H1 (cell line): ENCODE data around the gene C11orf54. TPM values are rescaled to one million over a fixed set of nuclear protein-coding genes. Genes with fewer than 3 reads are reported as not detected.

Source experiments
- CTCF ChIA-PET: fragments of 300-600 bp; sonication (Branson Sonifier 250); formaldehyde crosslinking; loops from one replicate; lab custom pipeline; 2021; ENCODE audit not compliant: partially characterized antibody; lab: Charles Lee
- POLR2A ChIA-PET: fragments of 300-600 bp; sonication (Branson Sonifier 250); formaldehyde crosslinking; loops from one replicate; lab custom pipeline; 2021; ENCODE audit warnings: inconsistent platforms; ENCODE audit not compliant: partially characterized antibody; lab: Charles Lee
- DNase-seq, 2 experiments: peaks; one replicate each; pipeline versions ENCODE4 v3.0.0 to v3.0.0-alpha.2; 2010 to 2022; ENCODE audit warnings: low spot score in 2 of 2, low read depth in 1 of 2, mixed read lengths in 1 of 2
- FAIRE-seq: peaks from 2 replicates; lab custom pipeline; 2011; peaks lifted over from hg19 to GRCh38; lab: Jason Lieb, UNC
- H2AFZ ChIP-seq: 2 replicates; pipeline ENCODE4 v1.8.1; 2012; ENCODE audit warnings: low read length, inconsistent platforms
- H2AK5ac ChIP-seq: 2 replicates; pipeline ENCODE4 v1.6.1; 2013; ENCODE audit warnings: low read depth, low read length
- H2BK120ac ChIP-seq: replicated peaks from 2 replicates; pipeline ENCODE3; 2013; ENCODE audit warnings: low read depth, low read length, inconsistent platforms
- H2BK12ac ChIP-seq: 2 replicates; pipeline ENCODE4 v1.6.1; 2013; ENCODE audit warnings: low read depth, low read length
- H2BK15ac ChIP-seq: 2 replicates; pipeline ENCODE4 v1.6.1; 2013; ENCODE audit warnings: low read length
- H2BK20ac ChIP-seq: 2 replicates; pipeline ENCODE4 v1.6.1; 2013; ENCODE audit warnings: low read length
- H2BK5ac ChIP-seq: 2 replicates; pipeline ENCODE4 v1.6.1; 2013; ENCODE audit warnings: low read depth, low read length
- H3K14ac ChIP-seq: 2 replicates; pipeline ENCODE4 v1.6.1; 2013; ENCODE audit warnings: inconsistent platforms; ENCODE audit not compliant: insufficient read length
- H3K18ac ChIP-seq: 2 replicates; pipeline ENCODE4 v1.6.1; 2013; ENCODE audit warnings: low read length; ENCODE audit errors: extremely low read depth
- H3K23ac ChIP-seq: 2 replicates; pipeline ENCODE4 v1.6.1; 2013; ENCODE audit warnings: inconsistent platforms; ENCODE audit not compliant: insufficient read length
- H3K23me2 ChIP-seq: 2 replicates; pipeline ENCODE4 v1.6.1; 2013; ENCODE audit warnings: low read depth, low read length
- H3K27ac ChIP-seq: 2 replicates; pipeline ENCODE4 v1.6.1; 2011; ENCODE audit warnings: low read depth, low read length, inconsistent platforms
- H3K27me3 ChIP-seq, 4 experiments: replicated peaks in 1 of 4; 1 replicate in 1 of 4; 2 replicates in 3 of 4; pipeline versions ENCODE4 v1.6.1 to v1.8.1; 2011 to 2013; ENCODE audit warnings: low read length in 3 of 4, mild to moderate bottlenecking in 3 of 4, inconsistent platforms in 2 of 4, mixed read lengths in 2 of 4, moderate library complexity in 1 of 4; ENCODE audit not compliant: control insufficient read depth in 3 of 4, insufficient read depth in 3 of 4; ENCODE audit errors: extremely low read depth in 1 of 4
- H3K36me3 ChIP-seq, 4 experiments: 2 replicates each; pipeline versions ENCODE4 v1.6.1 to v1.8.1; 2011 to 2013; ENCODE audit warnings: mild to moderate bottlenecking in 4 of 4, low read length in 3 of 4, moderate library complexity in 2 of 4, control low read depth in 1 of 4, inconsistent platforms in 1 of 4; ENCODE audit not compliant: insufficient read depth in 4 of 4, control insufficient read depth in 2 of 4
- H3K4ac ChIP-seq: replicated peaks from 2 replicates; pipeline ENCODE3; 2013; ENCODE audit warnings: low read length, low read depth, mixed read lengths, inconsistent platforms; ENCODE audit not compliant: insufficient read length
- H3K4me1 ChIP-seq, 4 experiments: replicated peaks in 1 of 4; 1 replicate in 1 of 4; 2 replicates in 3 of 4; pipeline versions ENCODE4 v1.6.1 to v1.8.1; 2011 to 2013; ENCODE audit warnings: low read length in 3 of 4, inconsistent platforms in 2 of 4, mixed read lengths in 1 of 4; ENCODE audit not compliant: insufficient read depth in 4 of 4, control insufficient read depth in 3 of 4
- H3K4me2 ChIP-seq, 2 experiments: 2 replicates each; pipeline versions ENCODE4 v1.6.1 to v1.8.1; 2011 to 2013; ENCODE audit warnings: low read depth in 2 of 2, low read length in 2 of 2, control low read depth in 1 of 2, inconsistent platforms in 1 of 2, mild to moderate bottlenecking in 1 of 2; ENCODE audit not compliant: insufficient read depth in 1 of 2
- H3K4me3 ChIP-seq, 4 experiments: fragments of 200-600, 300-600 bp in 1 of 4; sonication (generic), shearing (Covaris generic), sonication (Bioruptor Twin) in 1 of 4; 2 replicates each; pipeline versions ENCODE4 v1.5.1 to v1.8.1; 2011 to 2016; ENCODE audit warnings: low read length in 4 of 4, low read depth in 3 of 4, control low read depth in 2 of 4, inconsistent platforms in 2 of 4, mild to moderate bottlenecking in 2 of 4, mixed read lengths in 1 of 4, moderate library complexity in 1 of 4; ENCODE audit not compliant: insufficient read depth in 2 of 4; ENCODE audit errors: extremely low read depth in 1 of 4
- H3K56ac ChIP-seq: replicated peaks from 2 replicates; pipeline ENCODE3; 2013; ENCODE audit warnings: low read depth, mild to moderate bottlenecking, mixed read lengths, low read length, inconsistent platforms; ENCODE audit not compliant: insufficient read length
- H3K79me1 ChIP-seq: 2 replicates; pipeline ENCODE4 v1.6.1; 2013; ENCODE audit warnings: low read depth, low read length, control low read depth
- H3K79me2 ChIP-seq, 2 experiments: 2 replicates each; pipeline versions ENCODE4 v1.6.1 to v1.8.1; 2012 to 2013; ENCODE audit warnings: low read length in 2 of 2, mild to moderate bottlenecking in 2 of 2, inconsistent platforms in 1 of 2; ENCODE audit not compliant: insufficient read depth in 2 of 2, control insufficient read depth in 1 of 2
- H3K9ac ChIP-seq, 4 experiments: replicated peaks in 1 of 4; 1 replicate in 1 of 4; 2 replicates in 3 of 4; pipeline versions ENCODE4 v1.6.1 to v1.8.1; 2011 to 2013; ENCODE audit warnings: low read depth in 3 of 4, low read length in 3 of 4, control low read depth in 2 of 4, mild to moderate bottlenecking in 2 of 4, moderate library complexity in 2 of 4, inconsistent platforms in 1 of 4; ENCODE audit errors: extremely low read depth in 1 of 4
- H3K9me3 ChIP-seq, 2 experiments: 2 replicates each; pipeline versions ENCODE4 v1.6.1 to v1.8.1; 2012 to 2013; ENCODE audit warnings: mild to moderate bottlenecking in 2 of 2, moderate library complexity in 2 of 2, control low read depth in 1 of 2, inconsistent platforms in 1 of 2, low read depth in 1 of 2, low read length in 1 of 2, mixed read lengths in 1 of 2; ENCODE audit not compliant: insufficient read depth in 2 of 2
- H4K20me1 ChIP-seq, 2 experiments: replicated peaks in 1 of 2; 2 replicates each; pipeline versions ENCODE3 to v1.8.1; 2011 to 2013; ENCODE audit warnings: inconsistent platforms in 2 of 2, low read length in 2 of 2, mild to moderate bottlenecking in 1 of 2; ENCODE audit not compliant: insufficient read depth in 2 of 2, control insufficient read depth in 1 of 2
- H4K5ac ChIP-seq: 2 replicates; pipeline ENCODE4 v1.6.1; 2013; ENCODE audit warnings: low read length, low read depth, mixed read lengths, inconsistent platforms; ENCODE audit not compliant: insufficient read length
- H4K8ac ChIP-seq: 2 replicates; pipeline ENCODE4 v1.8.0; 2013; ENCODE audit warnings: mild to moderate bottlenecking, moderate library complexity, low read length, inconsistent platforms; ENCODE audit not compliant: insufficient read depth; ENCODE audit errors: extremely low read depth
- H4K91ac ChIP-seq: replicated peaks from 2 replicates; pipeline ENCODE3; 2013; ENCODE audit warnings: low read length, mixed read lengths, inconsistent platforms; ENCODE audit not compliant: insufficient read length
- CREB1 ChIP-seq: IDR thresholded peaks from 2 replicates; pipeline ENCODE4 v1.6.1; 2012; ENCODE audit warnings: inconsistent platforms
- TBP ChIP-seq: IDR thresholded peaks from 2 replicates; pipeline ENCODE4 v1.6.1; 2011; ENCODE audit warnings: low read depth, low read length, improper control_type of control experiment
- TCF12 ChIP-seq: IDR thresholded peaks from 2 replicates; pipeline ENCODE4 v1.6.1; 2011; ENCODE audit warnings: low read depth, mild to moderate bottlenecking, low read length
- ZNF274 ChIP-seq: IDR thresholded peaks from 2 replicates; pipeline ENCODE4 v1.7.0; 2012; ENCODE audit warnings: low read length, borderline replicate concordance; ENCODE audit errors: extremely low read depth
- WGBS, 2 experiments: shearing (Covaris generic) in 1 of 2; methylation state at CpG; one replicate each; pipeline versions ENCODE4 v1.1.6 to v1.1.7; 2013 to 2015; ENCODE audit warnings: low lambda C conversion rate in 2 of 2, mixed read lengths in 2 of 2, inconsistent platforms in 1 of 2, low coverage in 1 of 2, missing lambda C conversion rate in 1 of 2; ENCODE audit not compliant: insufficient replicate concordance in 2 of 2, insufficient coverage in 1 of 2, insufficient read length in 1 of 2; ENCODE audit errors: extremely low coverage in 1 of 2, missing lambda C conversion rate in 1 of 2; 5-methylcytosine and 5-hydroxymethylcytosine counted together
- polyA plus RNA-seq, 7 experiments: library from polyadenylated mRNA; depleted of rRNA in 3 of 7; stranded (reverse) in 5 of 7; unstranded in 2 of 7; fragments of >200 nt in 5 of 7; fragments of 200-250 nt in 2 of 7; gene quantifications; 1 replicate in 5 of 7; 2 replicates in 1 of 7; 4 replicates in 1 of 7; pipeline versions ENCODE4 v1.2.1 to v1.2.3, GENCODE V29; 2011 to 2013; ENCODE audit warnings: missing spikeins in 2 of 7, mixed read lengths in 2 of 7
- total RNA-seq: library from RNA; stranded (reverse); fragmentation: NEBNext Ultra II Directional; extraction: Animal tissue kit (Norgen Biotek cat#: 25700); gene quantifications from 2 replicates; pipeline ENCODE4 v1.2.1, GENCODE V29; 2021
- TF ChIP-seq, protein P1 (sequence below): IDR thresholded peaks from 2 replicates; pipeline ENCODE4 v1.6.1; 2012; ENCODE audit warnings: inconsistent platforms

Gene C11orf54
- total and polyA plus RNA-seq, 2 of the 8 experiments (the other 6 are each of a cell fraction or from before 2014, with no cell fraction given): 14.7 to 24.5 TPM

DNA sequence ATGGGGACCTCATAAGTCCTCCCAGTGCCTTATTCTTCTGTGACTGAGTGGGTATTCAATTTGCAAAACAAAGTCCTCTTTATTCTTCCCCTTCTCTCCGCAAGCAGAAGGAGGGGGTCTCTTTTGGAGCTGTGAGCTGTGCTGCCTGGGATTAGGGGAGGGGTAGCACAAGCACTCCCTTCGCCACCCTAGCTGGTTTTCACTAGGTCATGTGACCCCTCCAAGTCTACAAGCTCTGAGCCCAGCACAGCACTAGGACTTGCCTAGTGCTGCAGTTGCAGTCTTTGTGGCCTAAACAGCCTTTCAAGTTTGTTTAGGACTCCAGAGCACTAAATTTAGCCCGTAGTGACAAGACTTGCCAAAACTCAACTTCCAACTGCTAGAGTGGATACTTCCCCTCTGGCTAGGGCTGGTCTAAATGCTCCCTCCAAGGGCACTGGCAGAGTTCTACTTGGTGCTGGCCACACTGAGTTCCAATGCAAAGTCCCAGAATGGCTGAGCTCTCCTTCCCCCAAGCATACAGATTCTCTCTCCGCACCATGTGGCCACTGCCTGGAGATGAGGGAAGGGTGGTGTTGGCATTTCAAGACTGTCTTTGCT is 25.6 kb upstream of the C11orf54 start:
- H3K9ac ChIP-seq: no peak overlapping the region
- no peak overlapping the region for H3K18ac ChIP-seq
- FAIRE-seq: no peak
- H4K5ac ChIP-seq: no peak overlapping the region
- H3K79me2 ChIP-seq: no peaks in the 10 kb centered on the region
- no peak for TF ChIP-seq TBP
- TF ChIP-seq, protein P1, sequence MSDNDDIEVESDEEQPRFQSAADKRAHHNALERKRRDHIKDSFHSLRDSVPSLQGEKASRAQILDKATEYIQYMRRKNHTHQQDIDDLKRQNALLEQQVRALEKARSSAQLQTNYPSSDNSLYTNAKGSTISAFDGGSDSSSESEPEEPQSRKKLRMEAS: no peak
- no peak for TF ChIP-seq CREB1
- no peak for TF ChIP-seq ZNF274
- no peak for TF ChIP-seq TCF12
- TF ChIP-seq, all 59 proteins: peak for 0
- H2BK12ac ChIP-seq: no peak overlapping the region
- H3K4ac ChIP-seq: no peak overlapping the region
- POLR2A ChIA-PET: interaction anchor here (0.6 to 21.2 kb wide), 5 partner anchors 11 to 68 kb away, joined by 3 to 495 read pairs (median 5); partner anchors contain the start of genes C11orf54, MED17 and TAF1D
- H3K4me1 ChIP-seq: peaks cover 0 to 9% (median 5%) of the 10 kb centered on the region in 4 experiments; a peak in 5 of 7 replicates
- no peak overlapping the region for H3K27ac ChIP-seq
- H3K56ac ChIP-seq: no peak overlapping the region
- H3K79me1 ChIP-seq: no peaks in the 10 kb centered on the region
- no peak overlapping the region for H3K4me3 ChIP-seq
- 81% methylated on average over 4 of the region's 4 CpGs; no CpG with 5 or more reads in 1 of the 2 experiments for WGBS, 2 experiments
- no peak overlapping the region for H4K91ac ChIP-seq
- no peaks in the 10 kb centered on the region for H3K27me3 ChIP-seq
- no peak overlapping the region for H2BK5ac ChIP-seq
- H2BK120ac ChIP-seq: no peak overlapping the region
- no peak overlapping the region; a peak in 1 of 4 replicates for H3K4me2 ChIP-seq
- H2AK5ac ChIP-seq: no peak overlapping the region
- CTCF ChIA-PET: interaction anchor here (1.1 kb wide), 1 partner anchor 12 kb away, joined by 3 read pairs; no protein-coding TSS in a partner anchor
- no peak overlapping the region for H2AFZ ChIP-seq
- no peaks in the 10 kb centered on the region for H4K20me1 ChIP-seq
- H2BK20ac ChIP-seq: no peak overlapping the region
- no peak overlapping the region for H3K14ac ChIP-seq
- peaks cover 0 to 13% (median 6%) of the 10 kb centered on the region in 4 experiments; a peak in 3 of 8 replicates for H3K36me3 ChIP-seq
- no peak overlapping the region for H4K8ac ChIP-seq
- H3K9me3 ChIP-seq: no peaks in the 10 kb centered on the region
- no peaks in the 10 kb centered on the region for H3K23me2 ChIP-seq
- H3K23ac ChIP-seq: no peak overlapping the region
- DNase-seq: no peak
- H2BK15ac ChIP-seq: no peak overlapping the region
